ENCODE measurements around the gene CFAP299. TPM values are rescaled to one million over a fixed set of nuclear protein-coding genes. Genes with fewer than 3 reads are reported as not detected.
"Not testable (repeated sequence)": the region's sequence is repeated elsewhere in the genome, so short reads cannot be mapped to it uniquely, and the experiment has no call there.

CFAP299 gene
- total RNA-seq, 1 donor from 2014 or later = not detected

DNA sequence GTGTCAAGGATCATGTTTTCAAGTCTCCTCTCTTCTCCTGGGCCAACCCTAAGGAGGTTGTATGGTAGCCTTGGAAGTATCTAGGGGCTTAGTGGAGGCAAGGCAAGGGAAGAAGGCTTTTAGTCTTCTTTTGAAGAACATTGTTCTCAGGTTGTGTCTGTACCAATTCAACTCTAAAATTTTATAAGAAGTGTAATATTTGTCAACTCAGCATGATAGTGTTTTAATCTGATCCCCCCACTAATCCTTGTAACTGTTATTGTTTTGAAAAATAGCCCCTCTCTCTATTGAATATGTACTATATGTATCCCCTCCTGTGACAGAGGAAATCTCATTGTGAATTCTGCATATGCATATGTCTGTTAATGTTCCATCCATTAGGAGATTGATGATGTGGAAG, 345.4 kb downstream of the CFAP299 start:
- no peak overlapping the region for H3K4me3 Mint-ChIP-seq (ENCODE audit: unreplicated experiment)
- Histone ChIP-seq H2AFZ (ENCODE audit: low read depth, low read length) (no peak overlapping the region), H3K36me3 (ENCODE audit: insufficient read depth, low read length) (no peaks in the 10 kb centered on the region), H3K4me1 (ENCODE audit: insufficient read depth, low read length) (no peaks in the 10 kb centered on the region), H3K4me3 (ENCODE audit: insufficient read depth, low read depth, low read length) (no peak overlapping the region), H3K9me3 (ENCODE audit: insufficient read depth, low read depth, low read length) (no peaks in the 10 kb centered on the region), H3K9ac (ENCODE audit: low read length) (no peak overlapping the region), H3K27ac (ENCODE audit: low read depth, low read length) (no peak overlapping the region), H3K4me2 (ENCODE audit: low read length) (no peak overlapping the region), H3K27me3 (ENCODE audit: insufficient read depth, low read length) (no peaks in the 10 kb centered on the region), H4K20me1 (ENCODE audit: insufficient read depth, low read length) (no peaks in the 10 kb centered on the region), H3K79me2 (ENCODE audit: insufficient read depth, low read length) (no peaks in the 10 kb centered on the region)
- H3K27me3 Mint-ChIP-seq (ENCODE audit: low read depth, unreplicated experiment) = no peaks in the 10 kb centered on the region
- H3K36me3 Mint-ChIP-seq (ENCODE audit: low read depth, unreplicated experiment) = no peaks in the 10 kb centered on the region
- TF ChIP-seq CTCF (IDR thresholded peaks at IDR 0.05; ENCODE audit: insufficient read depth, low read depth, low read length) (no peak), EZH2 (IDR thresholded peaks at IDR 0.05; ENCODE audit: insufficient read depth, low read length) (no peak)
- FAIRE-seq (no peak), DNase-seq (ENCODE audit: low read depth) (no peak)
- no peaks in the 10 kb centered on the region for H3K9me3 Mint-ChIP-seq (ENCODE audit: unreplicated experiment)
- peaks cover 2% of the 10 kb centered on the region for H3K4me1 Mint-ChIP-seq (ENCODE audit: low read depth, unreplicated experiment)
- H3K27ac Mint-ChIP-seq (ENCODE audit: unreplicated experiment) = no peak overlapping the region

DNA sequence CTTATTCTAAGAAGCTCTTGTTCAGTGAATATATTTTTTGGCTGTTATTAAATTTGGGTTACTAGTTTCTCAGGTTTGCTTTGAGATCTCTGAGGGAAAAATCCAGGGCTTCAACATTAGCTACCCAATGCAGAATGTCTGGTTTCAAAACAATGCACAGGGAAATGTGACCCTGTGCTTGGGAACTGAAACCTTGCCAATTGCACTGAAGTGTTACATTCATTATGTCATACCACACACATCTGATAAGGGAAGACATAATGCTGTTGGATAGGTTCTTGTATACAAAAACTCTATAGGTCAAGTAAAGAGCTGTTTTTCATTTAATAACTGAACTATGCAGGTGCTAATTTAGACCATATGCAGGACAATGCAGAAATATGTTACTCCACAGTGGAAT, 349.7 kb downstream of the CFAP299 start:
- DNase-seq (ENCODE audit: low read depth) (peak; percentile 8), FAIRE-seq (no peak)
- Histone ChIP-seq H3K4me2 (ENCODE audit: low read length) (no peak overlapping the region), H3K4me1 (ENCODE audit: insufficient read depth, low read length) (no peaks in the 10 kb centered on the region), H4K20me1 (ENCODE audit: insufficient read depth, low read length) (no peaks in the 10 kb centered on the region), H3K4me3 (ENCODE audit: insufficient read depth, low read depth, low read length) (no peak overlapping the region), H3K36me3 (ENCODE audit: insufficient read depth, low read length) (no peaks in the 10 kb centered on the region), H2AFZ (ENCODE audit: low read depth, low read length) (no peak overlapping the region), H3K27ac (ENCODE audit: low read depth, low read length) (no peak overlapping the region), H3K9ac (ENCODE audit: low read length) (no peak overlapping the region), H3K27me3 (ENCODE audit: insufficient read depth, low read length) (no peaks in the 10 kb centered on the region), H3K9me3 (ENCODE audit: insufficient read depth, low read depth, low read length) (no peaks in the 10 kb centered on the region), H3K79me2 (ENCODE audit: insufficient read depth, low read length) (no peaks in the 10 kb centered on the region)
- Mint-ChIP-seq H3K4me3 (ENCODE audit: unreplicated experiment) (no peak overlapping the region), H3K4me1 (ENCODE audit: low read depth, unreplicated experiment) (peaks cover 2% of the 10 kb centered on the region), H3K9me3 (ENCODE audit: unreplicated experiment) (no peaks in the 10 kb centered on the region), H3K27me3 (ENCODE audit: low read depth, unreplicated experiment) (no peaks in the 10 kb centered on the region), H3K36me3 (ENCODE audit: low read depth, unreplicated experiment) (no peaks in the 10 kb centered on the region), H3K27ac (ENCODE audit: unreplicated experiment) (no peak overlapping the region)
- TF ChIP-seq EZH2 (IDR thresholded peaks at IDR 0.05; ENCODE audit: insufficient read depth, low read length) (no peak), CTCF (IDR thresholded peaks at IDR 0.05; ENCODE audit: insufficient read depth, low read depth, low read length) (no peak)

DNA sequence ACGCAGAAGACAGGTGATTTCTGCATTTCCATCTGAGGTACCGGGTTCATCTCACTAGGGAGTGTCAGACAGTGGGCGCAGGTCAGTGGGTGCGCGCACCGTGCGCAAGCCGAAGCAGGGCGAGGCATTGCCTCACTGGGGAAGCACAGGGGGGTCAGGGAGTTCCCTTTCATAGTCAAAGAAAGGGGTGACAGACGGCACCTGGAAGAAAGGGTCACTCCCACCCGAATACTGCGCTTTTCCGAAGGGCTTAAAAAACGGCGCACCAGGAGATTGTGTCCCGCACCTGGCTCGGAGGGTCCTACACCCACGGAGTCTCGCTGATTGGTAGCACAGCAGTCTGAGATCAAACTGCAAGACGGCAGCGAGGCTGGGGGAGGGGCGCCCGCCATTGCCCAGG, 352.2 kb downstream of the CFAP299 start:
- not testable (repeated sequence) for H3K9me3 Mint-ChIP-seq (ENCODE audit: unreplicated experiment); FAIRE-seq; H3K4me1 ChIP-seq (ENCODE audit: insufficient read depth, low read length)

More for the DNA sequence above, 352.2 kb downstream of the CFAP299 start:
- not testable (repeated sequence) for H3K4me2 ChIP-seq (ENCODE audit: low read length); H3K27ac ChIP-seq (ENCODE audit: low read depth, low read length); H3K36me3 Mint-ChIP-seq (ENCODE audit: low read depth, unreplicated experiment); H3K27me3 ChIP-seq (ENCODE audit: insufficient read depth, low read length); H3K27me3 Mint-ChIP-seq (ENCODE audit: low read depth, unreplicated experiment); H3K9ac ChIP-seq (ENCODE audit: low read length); H4K20me1 ChIP-seq (ENCODE audit: insufficient read depth, low read length); H3K27ac Mint-ChIP-seq (ENCODE audit: unreplicated experiment); DNase-seq (ENCODE audit: low read depth); H3K79me2 ChIP-seq (ENCODE audit: insufficient read depth, low read length); H3K4me3 Mint-ChIP-seq (ENCODE audit: unreplicated experiment); H3K4me1 Mint-ChIP-seq (ENCODE audit: low read depth, unreplicated experiment); H2AFZ ChIP-seq (ENCODE audit: low read depth, low read length); H3K4me3 ChIP-seq (ENCODE audit: insufficient read depth, low read depth, low read length); H3K36me3 ChIP-seq (ENCODE audit: insufficient read depth, low read length); H3K9me3 ChIP-seq (ENCODE audit: insufficient read depth, low read depth, low read length)
